Common myeloid progenitor, CD34-positive (primary cell): ENCODE results near the gene SRRM3.
"Not testable (repeated sequence)": the region's sequence is repeated elsewhere in the genome, so short reads cannot be mapped to it uniquely, and the experiment has no call there.

Experiments used
- CTCF ChIA-PET: fragments of 350-600 bp; sonication (Branson Sonifier 250); formaldehyde crosslinking; loops from one replicate; lab custom pipeline; 2021; ENCODE audit warnings: antibody characterized with exemption; lab: Charles Lee
- POLR2A ChIA-PET: fragments of 350-600 bp; sonication (Branson Sonifier 250); formaldehyde crosslinking; loops from one replicate; lab custom pipeline; 2021; ENCODE audit warnings: antibody characterized with exemption; lab: Charles Lee
- DNase-seq, 3 donors: peaks; one replicate each; pipeline versions ENCODE4 v3.0.0 to v3.0.0-alpha.2; 2013
- H3K27ac ChIP-seq, 2 experiments: 1 replicate in 1 of 2; 2 replicates in 1 of 2; pipeline ENCODE4 v1.7.0; 2013; ENCODE audit warnings: inconsistent platforms in 2 of 2, low read length in 2 of 2, mild to moderate bottlenecking in 2 of 2, low read depth in 1 of 2, moderate library complexity in 1 of 2; ENCODE audit not compliant: severe bottlenecking in 2 of 2, insufficient read depth in 1 of 2, poor library complexity in 1 of 2
- H3K27me3 ChIP-seq, 5 experiments: replicated peaks in 2 of 5; 1 replicate in 3 of 5; 2 replicates in 2 of 5; pipeline versions ENCODE4 v1.6.1 to v1.7.0; 2013; ENCODE audit warnings: low read length in 4 of 5, mild to moderate bottlenecking in 2 of 5, moderate library complexity in 2 of 5, inconsistent platforms in 1 of 5; ENCODE audit not compliant: insufficient read depth in 5 of 5, control insufficient read depth in 4 of 5
- H3K36me3 ChIP-seq, 4 experiments: 1 replicate in 2 of 4; 2 replicates in 2 of 4; pipeline versions ENCODE4 v1.6.1 to v1.7.0; 2013; ENCODE audit warnings: low read length in 3 of 4, control low read depth in 1 of 4, mild to moderate bottlenecking in 1 of 4; ENCODE audit not compliant: control insufficient read depth in 4 of 4, insufficient read depth in 4 of 4
- H3K4me1 ChIP-seq, 4 experiments: 1 replicate in 3 of 4; 2 replicates in 1 of 4; pipeline versions ENCODE4 v1.6.1 to v1.7.1; 2013; ENCODE audit warnings: low read length in 3 of 4, mild to moderate bottlenecking in 3 of 4, control low read depth in 1 of 4, inconsistent platforms in 1 of 4, moderate library complexity in 1 of 4; ENCODE audit not compliant: control insufficient read depth in 4 of 4, insufficient read depth in 4 of 4; ENCODE audit errors: control extremely low read depth in 1 of 4
- H3K4me3 ChIP-seq, 7 experiments: 1 replicate in 4 of 7; 2 replicates in 3 of 7; pipeline versions ENCODE4 v1.5.1 to v1.7.0; 2013; ENCODE audit warnings: mild to moderate bottlenecking in 7 of 7, low read length in 6 of 7, moderate library complexity in 6 of 7, inconsistent platforms in 2 of 7, low read depth in 2 of 7, control low read depth in 1 of 7; ENCODE audit not compliant: insufficient read depth in 4 of 7, control insufficient read depth in 1 of 7; ENCODE audit errors: extremely low read depth in 1 of 7
- H3K9me3 ChIP-seq, 5 experiments: 1 replicate in 4 of 5; 2 replicates in 1 of 5; pipeline versions ENCODE4 v1.6.1 to v1.7.1; 2013; ENCODE audit warnings: low read length in 4 of 5, mild to moderate bottlenecking in 2 of 5, inconsistent platforms in 1 of 5, low read depth in 1 of 5, moderate library complexity in 1 of 5; ENCODE audit not compliant: control insufficient read depth in 4 of 5, insufficient read depth in 2 of 5; ENCODE audit errors: control extremely low read depth in 1 of 5
- WGBS: methylation state at CpG from one replicate; pipeline ENCODE4 v1.1.5; 2013; ENCODE audit not compliant: insufficient coverage; 5-methylcytosine and 5-hydroxymethylcytosine counted together

SRRM3 gene

DNA sequence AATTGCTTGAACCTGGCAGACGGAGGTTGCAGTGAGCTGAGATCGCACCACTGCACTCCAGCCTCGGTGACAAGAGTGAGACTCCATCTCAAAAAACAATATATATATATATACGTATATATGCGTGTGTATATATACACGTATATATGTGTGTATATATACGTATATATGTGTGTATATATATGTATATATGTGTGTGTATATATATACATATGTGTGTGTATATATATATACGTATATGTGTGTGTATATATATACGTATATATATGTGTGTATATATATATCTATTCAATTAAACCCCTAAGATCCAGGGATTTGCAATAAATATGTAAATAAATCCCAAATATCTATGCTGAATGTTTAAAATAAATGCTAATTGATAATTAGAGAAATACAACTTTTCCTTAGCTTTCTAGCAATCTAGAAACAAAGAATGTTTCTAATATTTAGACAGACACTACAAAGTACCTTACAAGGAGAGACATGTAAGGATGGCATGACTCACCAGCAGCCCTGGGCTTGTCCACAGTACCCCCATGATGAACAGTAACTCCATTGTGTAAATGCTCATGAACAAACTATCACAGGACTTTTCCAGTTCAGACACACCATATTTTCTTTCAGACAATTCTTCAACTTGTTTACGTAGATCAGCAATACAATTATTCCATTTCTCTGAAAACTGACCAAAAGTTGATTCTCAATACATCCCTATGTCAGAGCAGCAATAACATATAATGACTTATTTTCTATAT, 39.1 kb upstream of the SRRM3 start:
- H3K36me3 ChIP-seq, DNase-seq, H3K27ac ChIP-seq, H3K9me3 ChIP-seq, H3K4me1 ChIP-seq, H3K4me3 ChIP-seq, CTCF ChIA-PET, H3K27me3 ChIP-seq: not testable (repeated sequence)
- WGBS: 100% methylated on average over 2 of the region's 10 CpGs
- POLR2A ChIA-PET: interaction anchor here (0.6 kb wide), 1 partner anchor 39 kb away, joined by 4 read pairs; no protein-coding TSS in a partner anchor

DNA sequence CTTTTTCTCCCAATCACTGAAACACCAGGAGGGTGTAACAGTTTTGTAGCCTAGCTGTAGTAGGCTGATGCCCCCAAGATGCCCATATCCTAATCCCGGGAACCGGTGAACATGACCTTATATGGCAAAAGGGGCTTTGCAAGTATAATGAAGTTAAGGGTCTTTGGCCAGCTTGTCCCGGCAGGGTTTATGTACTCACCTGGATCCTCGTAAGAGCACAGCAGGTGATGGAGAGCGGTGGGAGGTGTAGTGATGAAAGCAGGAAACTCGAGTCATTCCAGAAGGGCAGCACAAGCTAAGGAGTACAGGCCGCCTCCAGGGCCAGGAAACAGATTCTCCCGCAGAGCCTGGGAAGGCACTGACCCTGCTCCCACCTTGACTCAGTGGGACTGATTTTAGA, 37.9 kb upstream of the SRRM3 start:
- H3K9me3 ChIP-seq, POLR2A ChIA-PET, DNase-seq, H3K4me3 ChIP-seq, H3K27me3 ChIP-seq, H3K27ac ChIP-seq, CTCF ChIA-PET, H3K36me3 ChIP-seq, H3K4me1 ChIP-seq: not testable (repeated sequence)
- 84% methylated on average over 7 of the region's 8 CpGs for WGBS

DNA sequence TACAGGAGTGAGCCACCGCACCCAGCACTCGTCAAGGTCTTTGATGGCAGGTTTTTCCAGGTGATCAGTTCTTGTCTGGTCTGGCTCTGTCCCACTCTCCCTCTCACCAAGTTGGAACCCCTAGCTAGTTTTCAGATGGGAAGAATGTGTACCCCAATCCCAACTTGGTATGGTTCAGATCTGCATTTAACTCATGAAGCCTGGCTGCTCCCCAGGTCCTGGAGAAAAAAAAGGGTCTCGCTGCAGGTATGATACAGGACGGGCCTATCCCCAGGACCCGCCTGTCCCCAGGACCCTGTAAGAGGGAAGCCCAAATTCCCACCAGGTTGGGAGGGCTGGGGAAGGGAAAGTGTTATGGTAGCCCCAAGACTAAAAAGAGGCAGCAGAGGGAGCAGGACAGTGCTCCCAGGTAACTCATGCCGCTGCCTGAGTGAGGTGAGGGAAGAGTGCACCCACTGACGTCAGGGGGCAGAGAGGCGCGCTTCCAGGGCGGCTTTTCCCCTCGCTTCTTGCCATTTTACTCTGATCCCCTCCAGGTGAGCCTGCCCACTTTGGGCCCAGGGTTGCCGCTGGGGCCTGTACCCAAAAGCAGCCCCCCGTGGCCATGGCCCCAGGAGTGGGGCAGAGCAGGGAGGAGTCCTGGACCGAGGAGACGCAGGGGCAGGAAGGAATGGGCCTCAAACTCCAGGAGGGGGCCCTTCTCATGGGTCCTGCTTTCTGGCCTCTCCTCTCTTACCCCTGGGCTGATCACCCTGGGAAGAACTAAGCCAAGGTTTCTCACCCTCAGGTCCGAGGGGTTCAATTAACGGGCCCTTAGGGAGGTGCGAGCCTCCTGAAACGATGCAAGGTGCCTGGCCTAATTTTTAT, 36.4 kb upstream of the SRRM3 start:
- peaks cover 0 to 10% (median 4%) of the 10 kb centered on the region in 4 experiments for H3K4me1 ChIP-seq
- CTCF ChIA-PET: no interaction called here
- 98% methylated on average over 19 of the region's 19 CpGs for WGBS
- no peaks in the 10 kb centered on the region for H3K9me3 ChIP-seq
- H3K36me3 ChIP-seq: no peaks in the 10 kb centered on the region
- H3K27ac ChIP-seq: no peak overlapping the region
- H3K4me3 ChIP-seq: no peak overlapping the region
- H3K27me3 ChIP-seq: no peaks in the 10 kb centered on the region
- DNase-seq: no peak
- POLR2A ChIA-PET: no interaction called here

DNA sequence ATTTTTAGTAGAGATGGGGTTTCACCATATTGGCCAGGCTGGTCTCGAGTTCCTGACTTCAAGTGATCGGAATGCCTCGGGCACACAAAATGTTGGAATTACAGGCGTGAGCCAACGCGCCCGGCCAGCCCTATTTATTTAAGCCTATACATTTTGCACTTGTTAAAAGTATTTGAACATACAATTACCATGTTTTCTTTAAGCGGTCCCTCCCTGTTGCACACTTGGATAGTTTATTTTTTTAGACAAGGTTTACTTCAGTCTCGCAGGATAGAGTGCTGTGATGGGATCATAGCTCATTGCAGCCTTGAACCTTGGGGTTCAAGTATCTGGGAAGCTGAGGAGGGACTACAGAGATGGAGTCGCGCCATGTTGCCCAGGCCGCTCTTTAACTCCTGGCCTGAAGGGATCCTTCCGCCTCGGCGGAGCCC, 35.7 kb upstream of the SRRM3 start:
- 86% methylated on average over 10 of the region's 15 CpGs for WGBS
- H3K36me3 ChIP-seq: no peaks in the 10 kb centered on the region
- H3K4me3 ChIP-seq: peak overlapping the region in 6 of 7 experiments; percentile 50 to 95 (median 87)
- H3K9me3 ChIP-seq: no peaks in the 10 kb centered on the region
- POLR2A ChIA-PET: interaction anchor here (0.6 kb wide), 3 partner anchors 21 to 415 kb away, joined by 3 to 4 read pairs (median 3); no protein-coding TSS in a partner anchor
- DNase-seq: no peak
- peaks cover 0 to 10% (median 4%) of the 10 kb centered on the region in 4 experiments for H3K4me1 ChIP-seq
- no peaks in the 10 kb centered on the region for H3K27me3 ChIP-seq
- CTCF ChIA-PET: interaction anchor here (3.9 kb wide), 1 partner anchor 12 kb away, joined by 27 read pairs; no protein-coding TSS in a partner anchor
- H3K27ac ChIP-seq: peak overlapping the region in 1 of 2 experiments; percentile 82

DNA sequence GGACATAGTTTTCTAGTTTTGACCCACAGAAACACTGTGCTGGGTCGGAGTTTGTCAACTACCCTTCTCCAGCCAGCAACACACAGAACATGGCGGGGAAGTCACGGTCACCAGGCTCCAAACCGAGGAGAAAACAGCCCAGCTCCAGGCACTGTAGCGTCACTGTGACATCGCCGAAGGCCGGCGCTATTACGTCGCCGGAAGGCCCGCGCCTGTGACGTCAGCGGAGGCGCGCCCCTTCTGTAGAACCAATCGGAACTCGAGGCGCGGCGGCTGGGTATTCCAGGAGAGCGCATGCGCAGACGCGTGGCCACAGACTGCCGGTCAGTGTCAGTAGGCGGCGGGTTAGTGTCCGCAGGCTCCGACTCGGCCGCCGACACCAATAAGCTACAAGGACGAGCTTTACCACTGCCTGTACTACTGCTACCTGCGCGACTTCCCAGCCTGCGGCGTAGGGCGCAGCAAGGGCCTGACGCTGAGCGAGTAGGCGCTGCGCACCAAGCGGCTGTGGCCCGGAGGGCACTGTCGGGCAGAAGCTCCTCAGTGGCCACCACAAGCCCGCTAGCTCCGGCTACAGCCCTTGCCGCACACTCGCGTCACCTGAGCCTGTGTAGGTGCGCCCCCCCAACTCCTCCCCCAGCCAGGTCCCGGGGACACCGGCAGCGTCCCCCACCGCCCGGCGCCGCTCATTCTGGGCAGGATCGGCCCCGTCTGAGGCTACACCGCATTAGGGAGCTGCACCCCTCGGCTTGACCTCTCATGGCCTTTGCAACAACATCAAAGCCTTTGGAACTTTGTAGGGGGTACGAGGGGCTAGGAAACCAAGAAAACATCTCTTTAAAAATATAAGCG, 35.1 kb upstream of the SRRM3 start:
- peak; percentile 95 to 97 (median 96) for DNase-seq
- Histone ChIP-seq H3K27me3 (no peaks in the 10 kb centered on the region), H3K4me3 (peak overlapping the region; percentile 50 to 95 (median 86)), H3K27ac (peak overlapping the region in 1 of 2 experiments; percentile 82), H3K9me3 (no peaks in the 10 kb centered on the region), H3K36me3 (no peaks in the 10 kb centered on the region), H3K4me1 (peaks cover 0 to 10% (median 4%) of the 10 kb centered on the region in 4 experiments)
- WGBS: 3% methylated on average over 42 of the region's 67 CpGs
- CTCF ChIA-PET: interaction anchor here (0.7 to 3.9 kb wide), 4 partner anchors 12 to 149 kb away, joined by 3 to 27 read pairs (median 4); partner anchors contain the start of gene MDH2
- POLR2A ChIA-PET: interaction anchor here (0.6 kb wide), 4 partner anchors 12 to 415 kb away, joined by 3 to 4 read pairs (median 3); no protein-coding TSS in a partner anchor

DNA sequence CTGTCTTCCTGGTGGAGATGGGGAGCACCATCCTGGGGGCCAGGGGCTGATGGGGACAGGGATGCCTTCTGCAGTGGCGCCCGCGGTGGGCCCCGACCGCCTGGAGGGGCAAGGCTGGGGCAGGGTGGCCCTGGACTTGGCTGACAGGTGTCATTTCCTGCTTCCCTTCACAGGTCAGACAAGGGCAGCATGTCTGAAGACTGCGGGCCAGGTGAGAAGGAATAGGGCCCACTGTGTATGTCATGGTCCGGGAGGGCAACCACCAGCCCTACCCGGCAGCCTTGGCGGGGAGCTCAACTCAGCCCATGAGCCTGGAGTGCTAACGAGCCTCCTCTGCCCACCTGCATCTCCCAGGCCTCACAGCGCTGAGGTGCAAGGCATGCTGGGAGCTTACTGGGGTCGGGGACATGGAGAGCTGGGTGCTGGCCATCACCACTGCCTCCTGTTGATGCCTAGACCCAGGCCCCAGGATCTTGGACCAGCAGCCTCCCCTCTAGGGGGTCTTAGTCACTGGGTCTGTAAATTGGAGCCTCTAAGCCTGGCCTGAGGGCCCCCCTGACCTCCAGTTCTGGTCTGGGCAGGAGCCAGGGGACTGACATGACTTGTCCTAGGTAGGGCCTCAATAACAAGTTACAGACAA, 28.0 kb upstream of the SRRM3 start:
- Histone ChIP-seq H3K36me3 (no peaks in the 10 kb centered on the region), H3K27me3 (no peaks in the 10 kb centered on the region), H3K27ac (no peak overlapping the region), H3K4me1 (peaks cover 0 to 5% (median 4%) of the 10 kb centered on the region in 4 experiments), H3K4me3 (no peak overlapping the region), H3K9me3 (no peaks in the 10 kb centered on the region)
- ChIA-PET POLR2A (no interaction called here), CTCF (interaction anchor here (1.2 to 1.5 kb wide), 4 partner anchors 88 to 150 kb away, joined by 3 read pairs; no protein-coding TSS in a partner anchor)
- no peak for DNase-seq
- 90% methylated on average over 7 of the region's 12 CpGs for WGBS
